Omental fat pad (tissue), 4 donors: ENCODE measurements around the gene CLECL1. TPM values are rescaled to one million over a fixed set of nuclear protein-coding genes. Genes with fewer than 3 reads are reported as not detected.
"Not testable (repeated sequence)": the region's sequence is repeated elsewhere in the genome, so short reads cannot be mapped to it uniquely, and the experiment has no call there.

ENCODE experiments used
- ATAC-seq: fragments of 150-250 bp; one replicate; pipeline ENCODE4 v1.9.1; 2016; ENCODE audit warnings: mild to moderate bottlenecking, moderate library complexity; ENCODE audit not compliant: low FRiP score
- DNase-seq: peaks from one replicate; pipeline ENCODE4 v3.0.0-alpha.2; 2019; ENCODE audit warnings: low spot score
- CTCF ChIP-seq, 3 donors: fragments of 450-650 bp; IDR thresholded peaks; one replicate each; pipeline ENCODE4 v1.5.1; 2016 to 2017; ENCODE audit warnings: antibody characterized with exemption in 3 of 3, mild to moderate bottlenecking in 3 of 3, moderate library complexity in 2 of 3
- total RNA-seq, 4 donors: library from RNA; depleted of rRNA; stranded (reverse); fragments of >200 nt; gene quantifications; one replicate each; pipeline ENCODE4 v1.1.0, GENCODE V29; 2016

CLECL1 gene
- total RNA-seq, 4 donors from 2014 or later, result 0.84 to 2.2 TPM; not detected in 2

- no peak for DNase-seq
- TF ChIP-seq CTCF (IDR thresholded peaks at IDR 0.05), result no peak
- no peak for ATAC-seq
Observed at GRCh38 chr12:9710584-9711375, 22.1 kb downstream of the CLECL1 start.

GRCh38 chr12:9708853-9709252, 24.0 kb downstream of the CLECL1 start:
- DNase-seq (no peak), ATAC-seq (no peak)
- TF ChIP-seq CTCF (IDR thresholded peaks at IDR 0.05), result no peak

- no peak for ATAC-seq
- no peak for TF ChIP-seq CTCF (IDR thresholded peaks at IDR 0.05)
- DNase-seq, result no peak
Observed at GRCh38 chr12:9707864-9708808, 24.8 kb downstream of the CLECL1 start.

- DNase-seq (no peak), ATAC-seq (no peak)
- no peak for TF ChIP-seq CTCF (IDR thresholded peaks at IDR 0.05)
Observed at GRCh38 chr12:9707356-9707755, 25.5 kb downstream of the CLECL1 start.

- no peak for ATAC-seq
- no peak for DNase-seq
- no peak for TF ChIP-seq CTCF (IDR thresholded peaks at IDR 0.05)
Observed at GRCh38 chr12:9706086-9706685, 26.7 kb downstream of the CLECL1 start.

GRCh38 chr12:9704561-9704960, 28.3 kb downstream of the CLECL1 start:
- not testable (repeated sequence) for DNase-seq, ATAC-seq

GRCh38 chr12:9702255-9702654, 30.6 kb downstream of the CLECL1 start:
- DNase-seq, result no peak
- ATAC-seq, result no peak
- no peak for TF ChIP-seq CTCF (IDR thresholded peaks at IDR 0.05)
